HCT116 (cell line): ENCODE data around the gene NT5C2. TPM values are rescaled to one million over a fixed set of nuclear protein-coding genes. Genes with fewer than 3 reads are reported as not detected.
A peak's percentile ranks its signal among the peaks of the same experiment; 100 is the strongest.

ENCODE experiments used
- ATAC-seq: fragments of 200-7000 bp; cut with Tn5 transposase; 2 replicates; pipeline ENCODE4 v1.9.1; 2020; ENCODE audit warnings: mild to moderate bottlenecking, moderate library complexity
- BruUV-seq: library from RNA; stranded (reverse); fragments of 400-500 nt; replicated peaks from 2 replicates; lab custom pipeline; 2021; lab: Mats Ljungman, UMichigan
- CTCF ChIA-PET: fragments of 300-600 bp; sonication (Branson Sonifier 250); formaldehyde crosslinking; loops from one replicate; lab custom pipeline; 2021; ENCODE audit warnings: antibody characterized with exemption; lab: Charles Lee
- POLR2A ChIA-PET: fragments of 300-600, 350-600 bp; sonication (Branson Sonifier 250); formaldehyde crosslinking; loops from one replicate; lab custom pipeline; 2021; ENCODE audit warnings: antibody characterized with exemption; lab: Charles Lee
- RAD21 ChIA-PET, 2 experiments: fragments of 300-600 bp; sonication (Branson Sonifier 250); formaldehyde crosslinking; loops; one replicate each; lab custom pipeline; 2023; ENCODE audit warnings: low total read pairs in 2 of 2; ENCODE audit not compliant: uncharacterized antibody in 2 of 2, unreplicated experiment in 2 of 2, low non-redundant PET in 1 of 2; lab: Charles Lee
- DNase-seq: peaks from one replicate; pipeline ENCODE4 v3.0.0-alpha.2; 2010; ENCODE audit warnings: low read depth, low spot score
- H2AFZ ChIP-seq: fragments of 200-600 bp; shearing (Covaris generic), sonication (generic); 2 replicates; pipeline ENCODE4 v1.6.1; 2017; ENCODE audit warnings: low read depth, mixed run types, mixed read lengths, antibody characterized with exemption, low read length; ENCODE audit not compliant: poor library complexity, severe bottlenecking
- H3K27ac ChIP-seq: 2 replicates; pipeline ENCODE4 v1.5.1; 2012; ENCODE audit warnings: low read depth, low read length
- H3K27me3 ChIP-seq: fragments of 200-600 bp; sonication (generic); 2 replicates; pipeline ENCODE4 v1.6.1; 2016; ENCODE audit warnings: mixed run types, low read length, mixed read lengths; ENCODE audit not compliant: insufficient read depth
- H3K36me3 ChIP-seq, 2 experiments: fragments of 200-500 bp in 1 of 2; fragments of 200-600 bp in 1 of 2; sonication (Bioruptor generic) in 1 of 2; sonication (generic) in 1 of 2; 2 replicates each; pipeline versions ENCODE4 v1.5.1 to v1.6.1; 2014 to 2016; ENCODE audit warnings: low read length in 2 of 2, inconsistent platforms in 1 of 2, mixed read lengths in 1 of 2, mixed run types in 1 of 2; ENCODE audit not compliant: insufficient read depth in 2 of 2, control insufficient read depth in 1 of 2
- H3K4me1 ChIP-seq, 2 experiments: fragments of 200-600 bp in 1 of 2; sonication (generic) in 1 of 2; 2 replicates each; pipeline versions ENCODE4 v1.5.1 to v1.6.1; 2012 to 2017; ENCODE audit warnings: low read length in 2 of 2, inconsistent platforms in 1 of 2, mild to moderate bottlenecking in 1 of 2, mixed read lengths in 1 of 2, mixed run types in 1 of 2, moderate library complexity in 1 of 2; ENCODE audit not compliant: insufficient read depth in 2 of 2, control insufficient read depth in 1 of 2
- H3K4me2 ChIP-seq: fragments of 200-600 bp; sonication (generic); 2 replicates; pipeline ENCODE4 v1.6.1; 2017; ENCODE audit warnings: mixed run types, low read length, mixed read lengths
- H3K4me3 ChIP-seq, 2 experiments: fragments of 200-600 bp in 1 of 2; sonication (generic) in 1 of 2; replicated peaks in 1 of 2; 2 replicates each; pipeline ENCODE4 v1.5.1; 2011 to 2016; ENCODE audit warnings: low read length in 2 of 2, control low read depth in 1 of 2, low read depth in 1 of 2, mild to moderate bottlenecking in 1 of 2, mixed read lengths in 1 of 2, mixed run types in 1 of 2
- H3K79me2 ChIP-seq: fragments of 200-600 bp; sonication (generic); 2 replicates; pipeline ENCODE4 v1.6.1; 2017; ENCODE audit warnings: mild to moderate bottlenecking, mixed run types, low read length, moderate library complexity, mixed read lengths; ENCODE audit not compliant: insufficient read depth
- H3K9ac ChIP-seq: fragments of 200-600 bp; sonication (generic); 2 replicates; pipeline ENCODE4 v1.6.1; 2016; ENCODE audit warnings: low read length, mixed read lengths
- H3K9me2 ChIP-seq: fragments of 200-600 bp; sonication (generic), shearing (Covaris generic); 2 replicates; pipeline ENCODE4 v1.6.1; 2017; ENCODE audit warnings: mixed run types, mild to moderate bottlenecking, moderate library complexity; ENCODE audit not compliant: insufficient read depth
- H3K9me3 ChIP-seq, 2 experiments: fragments of 200-500 bp in 1 of 2; fragments of 200-600 bp in 1 of 2; sonication (Bioruptor generic) in 1 of 2; sonication (generic) in 1 of 2; 2 replicates each; pipeline ENCODE4 v1.6.1; 2014 to 2017; ENCODE audit warnings: low read length in 2 of 2, mixed read lengths in 2 of 2, inconsistent platforms in 1 of 2, low read depth in 1 of 2, mild to moderate bottlenecking in 1 of 2, mixed run types in 1 of 2, moderate library complexity in 1 of 2; ENCODE audit not compliant: control insufficient read depth in 1 of 2, insufficient read depth in 1 of 2
- H4K20me1 ChIP-seq: fragments of 200-600 bp; sonication (generic), shearing (Covaris generic); 2 replicates; pipeline ENCODE4 v1.6.1; 2017; ENCODE audit warnings: mixed run types, mild to moderate bottlenecking, moderate library complexity; ENCODE audit not compliant: insufficient read depth
- CEBPB ChIP-seq: IDR thresholded peaks from 2 replicates; pipeline ENCODE4 v1.6.1; 2012; ENCODE audit warnings: low read depth
- EZH2 ChIP-seq: fragments of 200-600 bp; sonication (generic); IDR thresholded peaks from 2 replicates; pipeline ENCODE4 v1.6.1; 2017; ENCODE audit warnings: antibody characterized with exemption, mixed run types
- POLR2AphosphoS5 ChIP-seq: IDR thresholded peaks from 2 replicates; pipeline ENCODE4 v1.6.1; 2011; ENCODE audit warnings: mild to moderate bottlenecking, low read depth, low read length, moderate library complexity
- RAD21 ChIP-seq: IDR thresholded peaks from 2 replicates; pipeline ENCODE4 v1.6.1; 2012; ENCODE audit warnings: low read depth, mild to moderate bottlenecking
- YY1 ChIP-seq: IDR thresholded peaks from 2 replicates; pipeline ENCODE4 v1.6.1; 2011; ENCODE audit warnings: low read length, low read depth, moderate library complexity, mild to moderate bottlenecking; ENCODE audit not compliant: insufficient replicate concordance; ENCODE audit errors: extremely low read depth
- ZFX ChIP-seq: fragments of 450-650 bp; IDR thresholded peaks from 2 replicates; pipeline ENCODE4 v1.6.1; 2017
- intact Hi-C: fragments of 100-400 bp; cut with micrococcal nuclease; formaldehyde crosslinking; loops from 2 replicates; pipeline ENCODE4 v1.10.0; 2022
- total RNA-seq: library from RNA; stranded (reverse); gene quantifications from one replicate; pipeline ENCODE4 v1.2.1, GENCODE V29; 2021; ENCODE audit not compliant: unreplicated experiment
- TF ChIP-seq, protein P1 (sequence below): IDR thresholded peaks from 2 replicates; pipeline ENCODE4 v1.6.1; 2012
- TF ChIP-seq, protein P2 (sequence below), 3 experiments: fragments of 200-600 bp in 1 of 3; sonication (generic) in 1 of 3; IDR thresholded peaks in 2 of 3; conservative IDR thresholded peaks in 1 of 3; 2 replicates each; pipeline ENCODE4 v1.5.1; 2012 to 2017; ENCODE audit warnings: low read depth in 2 of 3, low read length in 2 of 3, antibody characterized with exemption in 1 of 3, borderline replicate concordance in 1 of 3, control low read depth in 1 of 3, mild to moderate bottlenecking in 1 of 3, mixed read lengths in 1 of 3, mixed run types in 1 of 3, moderate library complexity in 1 of 3; ENCODE audit not compliant: insufficient read depth in 1 of 3

The NT5C2 gene
- total RNA-seq, 1 experiment from 2014 or later = 63.0 TPM

GRCh38 chr10:103192451-103193106, 493 bp downstream of the NT5C2 start:
- BruUV-seq = no TSS peak
- POLR2A ChIA-PET = interaction anchor here (0.9 to 3.8 kb wide), 11 partner anchors 8 to 98 kb away, joined by 3 to 34 read pairs (median 7); no protein-coding TSS in a partner anchor
- Histone ChIP-seq H3K27ac (peak overlapping the region; percentile 86), H3K79me2 (peaks cover 51% of the 10 kb centered on the region), H3K4me1 (peaks cover 35 to 41% of the 10 kb centered on the region in 2 experiments), H3K9me2 (no peaks in the 10 kb centered on the region), H2AFZ (no peak overlapping the region), H3K9me3 (no peaks in the 10 kb centered on the region), H3K36me3 (no peaks in the 10 kb centered on the region), H3K4me3 (peak overlapping the region; percentile 80 to 91), H3K27me3 (no peaks in the 10 kb centered on the region), H3K4me2 (peak overlapping the region; percentile 98), H3K9ac (peak overlapping the region; percentile 94), H4K20me1 (peaks cover 10% of the 10 kb centered on the region; the same call in 1 of the 2 replicates)
- CTCF ChIA-PET = interaction anchor here (1.6 to 3.3 kb wide), 3 partner anchors 46 to 142 kb away, joined by 4 to 11 read pairs (median 11); partner anchors contain the start of gene RPEL1
- RAD21 ChIA-PET = interaction anchor here (0.6 to 1.8 kb wide), 4 partner anchors 46 to 52 kb away, joined by 3 to 4 read pairs (median 3); no protein-coding TSS in a partner anchor
- TF ChIP-seq, protein P1, sequence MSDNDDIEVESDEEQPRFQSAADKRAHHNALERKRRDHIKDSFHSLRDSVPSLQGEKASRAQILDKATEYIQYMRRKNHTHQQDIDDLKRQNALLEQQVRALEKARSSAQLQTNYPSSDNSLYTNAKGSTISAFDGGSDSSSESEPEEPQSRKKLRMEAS = peak; percentile 74
- TF ChIP-seq ZFX (peak; percentile 86), RAD21 (peak; percentile 20; the same call in 1 of the 2 replicates), EZH2 (no peak), CEBPB (no peak), YY1 (no peak), POLR2AphosphoS5 (peak; percentile 22; the same call in 1 of the 2 replicates)
- TF ChIP-seq, protein P2, sequence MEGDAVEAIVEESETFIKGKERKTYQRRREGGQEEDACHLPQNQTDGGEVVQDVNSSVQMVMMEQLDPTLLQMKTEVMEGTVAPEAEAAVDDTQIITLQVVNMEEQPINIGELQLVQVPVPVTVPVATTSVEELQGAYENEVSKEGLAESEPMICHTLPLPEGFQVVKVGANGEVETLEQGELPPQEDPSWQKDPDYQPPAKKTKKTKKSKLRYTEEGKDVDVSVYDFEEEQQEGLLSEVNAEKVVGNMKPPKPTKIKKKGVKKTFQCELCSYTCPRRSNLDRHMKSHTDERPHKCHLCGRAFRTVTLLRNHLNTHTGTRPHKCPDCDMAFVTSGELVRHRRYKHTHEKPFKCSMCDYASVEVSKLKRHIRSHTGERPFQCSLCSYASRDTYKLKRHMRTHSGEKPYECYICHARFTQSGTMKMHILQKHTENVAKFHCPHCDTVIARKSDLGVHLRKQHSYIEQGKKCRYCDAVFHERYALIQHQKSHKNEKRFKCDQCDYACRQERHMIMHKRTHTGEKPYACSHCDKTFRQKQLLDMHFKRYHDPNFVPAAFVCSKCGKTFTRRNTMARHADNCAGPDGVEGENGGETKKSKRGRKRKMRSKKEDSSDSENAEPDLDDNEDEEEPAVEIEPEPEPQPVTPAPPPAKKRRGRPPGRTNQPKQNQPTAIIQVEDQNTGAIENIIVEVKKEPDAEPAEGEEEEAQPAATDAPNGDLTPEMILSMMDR (IDR thresholded peaks at IDR 0.05 in 2 of 3, conservative IDR thresholded peaks at IDR 0.05 in 1 of 3; ENCODE audit: borderline replicate concordance in 1 of 3, insufficient read depth in 1 of 3, low read depth in 2 of 3, low read length in 2 of 3) = no peak
- ATAC-seq (peak; percentile 58), DNase-seq (peak; percentile 55)
- intact Hi-C loops = loop anchor here (2.0 kb wide), 1 partner anchor 46 kb away; no protein-coding TSS in a partner anchor
